ENCODE data around the gene RAMP1.
A peak's percentile ranks its signal among the peaks of the same experiment; 100 is the strongest.

RAMP1 gene

DNA sequence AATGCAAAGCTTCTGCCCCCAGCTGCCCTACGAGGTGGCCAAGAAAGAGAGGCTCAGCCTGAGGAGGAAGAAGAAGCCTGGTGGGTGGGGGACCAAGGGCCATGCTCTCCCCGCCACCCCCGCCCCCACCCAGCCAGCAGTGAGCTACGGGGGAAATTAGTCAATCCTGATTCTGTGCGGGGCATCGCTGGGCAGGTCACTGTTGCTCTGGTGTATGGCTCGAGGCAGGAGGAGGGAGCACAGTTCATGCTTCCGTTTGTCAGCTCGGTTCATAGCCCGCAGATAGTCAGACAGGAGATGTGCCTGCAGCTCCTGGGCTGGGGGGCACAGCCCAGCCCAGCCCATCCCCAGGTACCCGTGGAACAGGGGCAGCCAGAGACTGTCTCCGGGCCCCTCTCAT is 17.1 kb downstream of the RAMP1 start:
- TF ChIP-seq, protein P1, sequence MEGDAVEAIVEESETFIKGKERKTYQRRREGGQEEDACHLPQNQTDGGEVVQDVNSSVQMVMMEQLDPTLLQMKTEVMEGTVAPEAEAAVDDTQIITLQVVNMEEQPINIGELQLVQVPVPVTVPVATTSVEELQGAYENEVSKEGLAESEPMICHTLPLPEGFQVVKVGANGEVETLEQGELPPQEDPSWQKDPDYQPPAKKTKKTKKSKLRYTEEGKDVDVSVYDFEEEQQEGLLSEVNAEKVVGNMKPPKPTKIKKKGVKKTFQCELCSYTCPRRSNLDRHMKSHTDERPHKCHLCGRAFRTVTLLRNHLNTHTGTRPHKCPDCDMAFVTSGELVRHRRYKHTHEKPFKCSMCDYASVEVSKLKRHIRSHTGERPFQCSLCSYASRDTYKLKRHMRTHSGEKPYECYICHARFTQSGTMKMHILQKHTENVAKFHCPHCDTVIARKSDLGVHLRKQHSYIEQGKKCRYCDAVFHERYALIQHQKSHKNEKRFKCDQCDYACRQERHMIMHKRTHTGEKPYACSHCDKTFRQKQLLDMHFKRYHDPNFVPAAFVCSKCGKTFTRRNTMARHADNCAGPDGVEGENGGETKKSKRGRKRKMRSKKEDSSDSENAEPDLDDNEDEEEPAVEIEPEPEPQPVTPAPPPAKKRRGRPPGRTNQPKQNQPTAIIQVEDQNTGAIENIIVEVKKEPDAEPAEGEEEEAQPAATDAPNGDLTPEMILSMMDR (conservative IDR thresholded peaks at IDR 0.05; ENCODE audit: low read depth, low read length) = no peak
- DNase-seq (ENCODE audit: low read depth) = no peak
- no peak overlapping the region for H3K4me3 ChIP-seq (ENCODE audit: low read depth, low read length)

- DNase-seq (ENCODE audit: low read depth) = no peak
- H3K4me3 ChIP-seq (ENCODE audit: low read depth, low read length) = no peak overlapping the region
- TF ChIP-seq, protein P1 (conservative IDR thresholded peaks at IDR 0.05; ENCODE audit: low read depth, low read length) = no peak
Observed at GRCh38 chr2:237876951-237877491, 17.6 kb downstream of the RAMP1 start.

DNA sequence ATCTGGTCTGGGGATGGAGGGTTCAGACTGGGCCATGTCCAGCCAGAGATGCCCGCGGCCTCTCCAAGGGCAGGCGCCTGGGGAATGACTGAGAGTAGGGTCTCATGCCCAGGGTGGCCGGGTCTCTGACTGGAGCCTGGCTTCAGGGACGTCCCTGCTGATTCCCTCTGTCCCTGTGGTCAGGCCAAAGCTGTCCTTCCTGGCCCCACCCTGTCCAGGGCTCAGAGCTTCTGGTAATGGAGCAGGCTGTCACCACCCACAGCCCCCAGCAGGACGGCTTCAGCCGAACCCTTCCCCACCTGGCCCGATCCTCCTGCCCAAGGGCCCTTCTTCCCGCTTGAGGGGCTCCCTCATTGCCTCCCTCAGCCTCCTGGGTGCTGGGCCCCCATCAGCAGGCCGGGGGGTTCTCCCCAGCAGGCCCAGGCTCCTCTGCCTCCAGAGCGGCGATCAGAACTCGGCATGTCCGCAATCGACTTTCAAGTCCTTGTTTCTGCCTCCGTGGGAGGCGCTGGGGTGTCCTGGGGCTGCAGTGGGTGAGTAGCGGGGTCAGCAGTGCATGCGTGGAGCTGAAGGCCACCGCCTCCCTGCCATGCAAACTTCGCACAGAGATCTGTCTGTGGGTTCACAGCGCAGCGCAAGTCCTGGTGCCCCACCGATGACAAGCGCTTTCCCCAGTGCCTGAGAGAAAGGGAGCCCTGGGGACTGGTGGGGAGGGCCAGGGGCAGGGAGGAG is 18.3 kb downstream of the RAMP1 start:
- TF ChIP-seq, protein P1 (conservative IDR thresholded peaks at IDR 0.05; ENCODE audit: low read depth, low read length) = no peak
- DNase-seq (ENCODE audit: low read depth) = no peak
- H3K4me3 ChIP-seq (ENCODE audit: low read depth, low read length) = no peak overlapping the region

GRCh38 chr2:237878321-237879057 is 19.1 kb downstream of the RAMP1 start:
- DNase-seq (ENCODE audit: low read depth) = no peak
- TF ChIP-seq, protein P1 (conservative IDR thresholded peaks at IDR 0.05; ENCODE audit: low read depth, low read length) = no peak
- H3K4me3 ChIP-seq (ENCODE audit: low read depth, low read length) = no peak overlapping the region

DNA sequence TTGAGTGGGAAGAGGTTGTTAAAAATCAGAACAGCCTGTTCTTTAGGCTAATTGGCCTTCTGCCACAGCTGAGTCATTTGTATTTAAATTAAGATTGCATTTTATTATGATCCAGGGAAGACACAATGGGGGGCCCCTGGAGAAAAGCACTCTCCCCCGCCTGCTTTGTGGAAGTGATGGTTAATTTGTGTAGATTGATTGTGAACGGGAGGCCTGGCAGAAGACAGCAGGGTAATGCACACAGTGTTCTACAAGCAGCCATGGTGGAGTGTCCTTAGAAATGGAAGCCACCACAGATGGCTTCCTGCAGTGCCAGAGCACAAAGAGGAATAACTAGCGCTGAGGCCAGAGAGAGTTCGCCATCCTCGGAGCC is 19.6 kb downstream of the RAMP1 start:
- H3K4me3 ChIP-seq (ENCODE audit: low read depth, low read length) = no peak overlapping the region
- TF ChIP-seq, protein P1 (conservative IDR thresholded peaks at IDR 0.05; ENCODE audit: low read depth, low read length) = no peak
- peak; percentile 66 for DNase-seq (ENCODE audit: low read depth)

DNA sequence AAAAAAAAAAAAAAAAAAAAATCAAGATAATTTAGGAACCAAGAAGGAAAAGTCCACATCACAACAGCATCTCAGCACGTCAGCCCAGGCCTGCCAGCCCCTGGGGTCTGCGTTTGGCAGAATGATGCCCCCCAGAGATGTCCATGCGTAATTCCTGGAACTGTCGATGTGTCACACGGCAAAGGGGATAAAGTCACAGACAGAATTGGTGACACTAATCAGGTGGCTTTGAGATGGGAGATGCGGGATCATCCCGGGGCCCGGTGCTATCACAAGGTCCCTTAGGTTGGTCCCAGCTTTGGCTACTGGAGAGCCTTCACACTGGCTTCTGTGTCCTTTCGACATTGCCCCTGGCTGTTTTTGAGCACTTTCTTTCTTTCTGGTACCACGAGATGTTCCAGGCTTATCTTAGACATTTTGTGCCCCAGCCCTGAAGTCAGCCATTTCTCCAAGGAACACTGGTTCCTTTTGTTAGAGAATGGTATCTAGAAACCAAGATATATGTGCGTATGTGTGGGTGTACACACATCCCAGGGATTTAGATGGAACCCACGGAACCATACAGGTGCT is 20.7 kb downstream of the RAMP1 start:
- DNase-seq (ENCODE audit: low read depth) = no peak
- TF ChIP-seq, protein P1 (conservative IDR thresholded peaks at IDR 0.05; ENCODE audit: low read depth, low read length) = no peak
- H3K4me3 ChIP-seq (ENCODE audit: low read depth, low read length) = no peak overlapping the region
